HG03045 (cell line): ENCODE data around the gene CHST11.
"Not testable (repeated sequence)": the region's sequence is repeated elsewhere in the genome, so short reads cannot be mapped to it uniquely, and the experiment has no call there.

Source experiments
- ATAC-seq: cut with Tn5 transposase; IDR thresholded peaks from one replicate; pipeline ENCODE4 v1.9.1; 2021; ENCODE audit warnings: mild to moderate bottlenecking, moderate library complexity; ENCODE audit not compliant: unreplicated experiment

The CHST11 gene

GRCh38 chr12:104600036-104600712 is 143.4 kb downstream of the CHST11 start:
- no peak for ATAC-seq

- ATAC-seq = no peak
Measured at GRCh38 chr12:104600790-104601739, 144.3 kb downstream of the CHST11 start.

GRCh38 chr12:104602406-104602805 is 145.7 kb downstream of the CHST11 start:
- no peak for ATAC-seq

DNA sequence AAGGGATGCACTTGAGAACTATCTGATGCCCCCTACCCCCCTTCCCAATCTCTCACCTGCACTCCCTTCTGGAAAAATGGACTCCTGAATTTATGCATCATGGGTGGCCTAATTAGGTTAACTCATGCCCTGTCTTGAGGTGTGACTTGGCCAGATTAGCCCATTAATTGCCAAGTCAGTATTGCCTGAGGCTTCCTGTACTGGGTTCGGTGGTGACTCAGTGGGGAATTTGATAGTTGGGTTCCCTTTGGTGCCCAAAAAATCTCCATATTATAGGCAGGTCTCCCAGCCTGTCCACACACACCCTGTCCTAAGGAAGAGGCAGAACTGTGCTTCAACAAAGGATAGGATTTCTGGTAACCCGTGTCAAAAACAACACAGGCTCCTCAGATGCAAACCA is 146.1 kb downstream of the CHST11 start:
- ATAC-seq = no peak

- ATAC-seq = no peak
Measured at GRCh38 chr12:104603545-104603973, 146.8 kb downstream of the CHST11 start.

DNA sequence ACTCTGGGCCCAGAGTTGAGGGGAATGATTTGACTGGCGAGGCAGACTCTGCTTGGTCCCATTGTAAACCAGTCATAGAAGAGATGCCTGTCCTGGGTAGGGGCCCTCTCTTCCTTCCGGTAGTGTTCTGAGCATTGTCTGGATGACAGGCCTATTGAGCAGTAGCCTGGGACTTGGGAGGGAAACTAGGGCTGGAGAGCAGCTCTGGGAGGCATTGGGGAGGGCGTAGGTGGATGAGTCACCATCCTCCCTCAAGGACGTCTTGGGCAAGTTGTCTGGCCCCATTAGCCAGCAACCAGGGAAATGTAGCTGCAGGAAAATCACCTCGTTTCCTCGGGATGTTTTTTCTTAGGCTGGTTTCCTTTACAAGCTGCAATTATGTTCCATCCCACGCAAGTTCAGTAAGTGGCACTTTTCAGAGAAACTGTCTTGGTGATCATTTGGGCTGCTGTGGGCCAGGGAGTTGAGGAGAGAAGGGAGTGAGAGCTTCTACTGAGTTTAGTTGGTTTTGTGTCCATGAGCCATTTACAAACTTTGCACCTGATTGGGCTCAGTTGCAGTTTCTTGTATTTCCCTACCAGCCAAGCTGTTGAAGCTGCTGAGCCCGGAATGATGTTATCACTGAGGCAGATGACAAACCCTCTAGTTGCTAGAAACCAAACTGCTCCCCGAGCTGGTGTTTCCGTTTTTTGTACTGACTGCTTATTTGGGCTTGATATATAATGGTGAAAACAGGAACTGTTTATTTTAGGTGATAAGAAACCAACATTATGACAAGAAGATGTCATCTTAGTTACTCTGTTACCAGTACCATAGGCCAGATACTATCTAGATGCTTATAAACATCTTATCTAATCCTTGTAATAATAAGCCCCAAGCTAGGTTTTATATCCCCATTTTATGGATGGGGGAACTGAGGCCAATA is 147.6 kb downstream of the CHST11 start:
- peak; percentile 54 for ATAC-seq

DNA sequence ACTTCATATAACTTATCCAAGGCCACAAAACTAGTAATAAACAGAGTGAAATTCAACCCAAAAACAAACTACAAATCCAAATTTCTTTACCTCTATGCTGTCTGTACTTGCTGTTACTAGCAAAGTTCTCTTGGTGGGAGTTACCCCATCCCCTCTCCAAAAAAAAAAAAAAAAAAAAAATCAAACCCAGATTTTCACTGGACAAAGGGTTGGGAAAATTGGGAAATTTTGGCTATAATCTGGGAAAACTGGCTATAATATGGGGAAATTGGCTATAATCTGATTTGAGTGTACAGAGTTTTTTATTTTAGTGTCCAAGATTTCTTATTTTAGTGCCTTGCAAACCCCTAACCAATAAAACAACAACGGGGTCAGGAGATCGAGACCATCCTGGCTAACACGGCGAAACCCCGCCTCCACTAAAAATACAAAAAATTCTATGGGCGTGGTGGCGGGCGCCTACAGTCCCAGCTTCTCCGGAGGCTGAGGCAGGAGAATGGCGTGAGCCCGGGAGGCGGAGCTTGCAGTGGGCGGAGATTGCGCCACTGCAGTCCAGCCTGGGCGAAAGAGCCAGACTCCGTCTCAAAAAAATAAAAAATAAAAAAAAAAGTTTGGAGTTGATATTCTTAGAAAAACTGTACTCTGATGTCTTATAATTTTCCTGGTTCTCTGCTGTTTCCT is 148.4 kb downstream of the CHST11 start:
- no peak for ATAC-seq

DNA sequence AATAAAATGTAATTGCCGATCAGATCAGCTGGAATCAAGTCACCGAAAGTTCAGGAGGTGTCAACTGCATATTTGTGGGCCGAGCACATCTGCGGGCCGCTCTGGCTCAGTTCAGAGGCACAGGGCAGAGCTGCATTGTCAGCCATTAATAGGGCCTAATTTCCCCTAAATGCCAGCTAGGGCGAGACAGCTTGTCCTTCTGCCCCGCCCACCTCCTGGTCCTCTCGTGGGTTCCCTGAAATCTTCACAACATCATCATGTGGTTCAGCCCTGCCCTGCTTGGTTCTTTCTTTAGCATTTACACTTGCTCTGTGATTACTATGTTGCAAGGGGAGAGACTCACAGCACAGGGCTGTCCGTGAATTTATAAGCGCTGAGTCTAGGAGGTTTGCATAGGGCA is 148.9 kb downstream of the CHST11 start:
- no peak for ATAC-seq

DNA sequence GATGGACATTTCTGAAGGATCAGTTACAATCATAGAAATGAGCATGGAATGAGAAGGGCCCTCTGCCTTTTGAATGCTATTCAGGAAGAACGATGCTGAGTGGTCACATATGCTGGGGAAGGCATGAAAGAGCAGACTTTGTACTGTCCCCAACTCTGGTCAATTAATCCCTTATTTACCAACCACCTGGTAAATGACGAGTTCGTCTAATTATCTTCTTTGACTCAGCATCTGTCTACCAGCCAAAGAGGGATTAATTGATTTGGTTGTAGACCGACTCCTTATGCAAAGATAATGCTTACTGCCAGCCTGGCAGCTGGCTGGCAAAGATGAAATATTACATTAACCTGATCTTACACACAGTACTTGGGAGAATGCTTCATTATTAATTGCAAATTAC is 152.2 kb downstream of the CHST11 start:
- no peak for ATAC-seq

GRCh38 chr12:104609445-104609844 is 152.7 kb downstream of the CHST11 start:
- no peak for ATAC-seq

DNA sequence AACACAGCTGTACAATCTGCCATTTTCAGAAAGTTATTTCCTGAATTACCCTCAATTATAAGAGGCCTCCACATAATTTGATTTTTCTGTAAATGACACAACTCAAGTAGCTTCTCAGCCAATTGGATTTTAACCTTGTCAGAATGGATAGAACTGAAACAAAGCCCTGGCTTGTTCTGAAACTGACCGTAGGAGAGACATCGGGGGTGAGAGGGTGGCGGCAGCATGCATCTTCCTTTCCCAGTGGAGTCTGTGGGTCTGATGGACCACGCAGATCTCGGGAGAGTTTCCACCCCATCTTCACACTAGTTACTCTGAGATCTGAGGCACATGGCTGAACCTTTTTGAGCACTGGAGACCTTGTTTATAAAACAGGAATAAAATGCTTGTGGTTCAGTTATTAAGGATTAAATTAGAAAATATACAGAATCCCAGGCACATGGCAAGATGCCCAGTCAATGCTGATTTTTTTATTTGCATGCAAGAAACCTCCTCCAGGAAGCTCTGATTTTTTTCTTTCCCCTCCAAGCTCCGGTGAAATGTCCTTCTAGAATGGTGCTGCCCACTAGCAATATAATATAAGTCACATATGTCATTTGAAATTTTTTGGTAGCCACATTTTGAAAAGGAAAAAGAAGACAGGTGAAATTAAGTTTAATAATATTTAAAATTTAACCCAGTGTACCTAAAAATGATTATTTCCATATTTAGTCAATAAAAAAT is 153.9 kb downstream of the CHST11 start:
- ATAC-seq = no peak

DNA sequence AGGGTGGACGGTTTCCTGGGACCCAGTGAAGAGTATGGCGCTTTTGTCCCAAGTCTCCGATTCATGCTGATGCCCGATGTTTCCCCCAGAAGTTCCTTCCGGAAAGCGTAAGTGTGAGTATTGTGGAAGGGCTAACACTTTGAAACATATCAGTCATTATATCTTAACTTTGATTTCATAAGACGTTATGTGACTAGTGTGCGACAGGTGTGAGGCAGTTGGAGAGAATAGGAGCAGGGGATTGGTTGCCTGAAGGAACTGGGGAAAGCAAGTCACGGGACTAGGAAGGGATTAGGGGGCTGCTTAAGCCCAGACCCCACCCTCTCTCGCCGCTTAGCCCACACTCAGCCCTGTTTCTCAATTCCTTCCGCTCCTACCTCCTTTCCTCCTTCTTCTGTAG is 154.9 kb downstream of the CHST11 start:
- ATAC-seq = no peak

GRCh38 chr12:104613372-104613771 is 156.6 kb downstream of the CHST11 start:
- not testable (repeated sequence) for ATAC-seq

- no peak for ATAC-seq
Measured at GRCh38 chr12:104615048-104615561, 158.4 kb downstream of the CHST11 start.

- ATAC-seq = no peak
Measured at GRCh38 chr12:104618691-104619090, 161.9 kb downstream of the CHST11 start.

GRCh38 chr12:104619305-104619704 is 162.6 kb downstream of the CHST11 start:
- no peak for ATAC-seq

DNA sequence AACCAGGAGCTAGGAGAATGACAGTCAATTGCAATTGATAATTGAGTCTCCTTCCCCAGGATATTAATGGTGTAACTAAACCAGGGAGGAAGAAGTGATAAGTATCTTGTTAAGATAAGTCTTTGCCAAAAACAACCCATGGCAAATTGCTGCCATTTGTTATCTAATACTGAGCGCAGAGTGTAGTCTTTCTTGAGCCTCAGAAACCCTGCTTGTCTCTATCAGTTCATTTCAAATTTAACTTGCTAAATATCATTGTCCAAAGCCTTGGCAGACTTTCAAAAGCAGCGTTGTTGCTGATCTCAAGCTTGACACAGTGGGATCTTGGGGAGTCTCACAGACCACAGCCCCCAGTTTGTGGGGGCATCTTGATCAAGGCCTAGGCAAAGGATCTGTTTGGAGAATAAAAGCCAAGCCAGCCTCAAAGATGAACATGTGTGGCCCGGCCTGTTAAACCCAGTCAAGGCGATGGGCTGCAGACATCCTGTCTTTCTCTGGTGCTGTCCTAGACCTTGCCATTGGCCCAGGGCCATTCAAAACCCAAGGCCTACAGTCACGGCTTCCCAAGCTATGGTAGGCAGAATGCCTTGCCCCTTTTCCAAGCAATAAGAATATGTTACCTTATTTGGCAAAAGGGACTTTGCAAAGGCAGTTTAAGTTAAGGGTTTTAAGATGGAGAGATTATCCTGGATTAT is 164.2 kb downstream of the CHST11 start:
- ATAC-seq = no peak

DNA sequence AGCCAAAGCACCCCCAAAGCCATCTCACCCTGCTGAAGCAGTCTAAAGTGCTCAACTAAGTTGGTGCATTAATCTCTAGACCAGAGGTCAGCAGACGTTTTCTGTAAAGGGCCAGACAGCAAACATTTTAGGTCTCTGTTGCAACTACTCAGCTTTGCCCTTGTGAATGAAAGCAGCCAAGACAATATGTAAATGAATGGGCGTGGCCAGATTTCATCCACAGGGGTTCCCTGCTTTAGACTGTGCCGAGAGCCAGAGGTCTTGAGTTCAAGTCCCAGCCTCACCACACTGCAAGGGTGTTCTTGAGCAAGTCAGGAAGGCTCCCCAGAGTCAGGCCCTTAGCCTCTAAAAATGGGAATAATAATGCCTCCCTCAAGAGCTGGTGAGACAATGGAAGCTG is 166.2 kb downstream of the CHST11 start:
- no peak for ATAC-seq

- ATAC-seq = no peak
Measured at GRCh38 chr12:104623883-104624282, 167.1 kb downstream of the CHST11 start.
